HL-60 (cell line): ENCODE data around the gene SLC15A3.

Source experiments
- CTCF ChIP-seq: IDR thresholded peaks from one replicate; pipeline ENCODE4 v1.5.1; 2011; ENCODE audit warnings: low read length, control low read depth, inconsistent platforms; ENCODE audit not compliant: insufficient read depth
- SPI1 ChIP-seq: IDR thresholded peaks from 2 replicates; pipeline ENCODE4 v1.6.1; 2012; ENCODE audit warnings: low read depth, mild to moderate bottlenecking, borderline replicate concordance
- TF ChIP-seq, protein P1 (sequence below): IDR thresholded peaks from 2 replicates; pipeline ENCODE4 v1.6.1; 2012; ENCODE audit warnings: low read depth; ENCODE audit not compliant: insufficient replicate concordance

DNA sequence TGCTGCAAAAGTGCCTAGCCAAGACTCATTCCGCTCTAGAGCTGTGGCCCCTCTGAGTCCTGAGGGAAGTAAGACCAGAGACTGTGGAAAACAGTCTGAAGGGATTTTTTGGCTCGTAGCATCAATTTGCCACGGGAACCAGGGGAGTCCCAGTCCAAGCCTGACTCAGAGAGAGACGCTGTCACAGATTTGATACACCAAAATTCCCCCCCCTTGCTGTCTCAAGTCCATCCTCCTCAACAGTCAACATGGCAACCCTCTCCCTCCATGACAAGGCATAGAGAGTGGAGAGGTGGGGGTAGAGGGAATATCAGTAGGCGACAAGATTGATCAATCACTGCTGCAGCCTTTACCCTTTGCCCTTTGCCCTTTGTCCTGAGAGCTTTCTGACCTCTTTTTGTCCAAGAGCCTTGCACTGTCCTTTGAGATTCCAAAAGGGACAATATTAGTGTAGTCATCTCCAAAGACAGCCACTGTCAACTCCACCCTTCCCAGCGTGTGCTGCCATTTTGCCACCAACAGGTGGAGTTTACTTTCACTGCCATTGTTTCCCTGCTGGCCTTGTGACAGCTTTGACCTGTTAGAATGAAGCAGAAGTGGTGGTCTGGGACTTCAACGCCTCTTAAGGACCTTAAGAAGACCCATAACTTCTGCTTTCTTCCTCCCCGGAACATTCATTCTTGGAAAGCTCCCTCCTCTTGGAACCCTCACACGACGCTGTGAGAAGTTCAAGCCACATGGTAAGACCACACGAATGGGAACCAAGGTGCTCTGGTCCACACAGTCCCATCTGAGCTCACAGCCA is 7.3 kb downstream of the SLC15A3 start:
- TF ChIP-seq SPI1 = no peak
- peak; percentile 15 for TF ChIP-seq CTCF
- TF ChIP-seq, protein P1, sequence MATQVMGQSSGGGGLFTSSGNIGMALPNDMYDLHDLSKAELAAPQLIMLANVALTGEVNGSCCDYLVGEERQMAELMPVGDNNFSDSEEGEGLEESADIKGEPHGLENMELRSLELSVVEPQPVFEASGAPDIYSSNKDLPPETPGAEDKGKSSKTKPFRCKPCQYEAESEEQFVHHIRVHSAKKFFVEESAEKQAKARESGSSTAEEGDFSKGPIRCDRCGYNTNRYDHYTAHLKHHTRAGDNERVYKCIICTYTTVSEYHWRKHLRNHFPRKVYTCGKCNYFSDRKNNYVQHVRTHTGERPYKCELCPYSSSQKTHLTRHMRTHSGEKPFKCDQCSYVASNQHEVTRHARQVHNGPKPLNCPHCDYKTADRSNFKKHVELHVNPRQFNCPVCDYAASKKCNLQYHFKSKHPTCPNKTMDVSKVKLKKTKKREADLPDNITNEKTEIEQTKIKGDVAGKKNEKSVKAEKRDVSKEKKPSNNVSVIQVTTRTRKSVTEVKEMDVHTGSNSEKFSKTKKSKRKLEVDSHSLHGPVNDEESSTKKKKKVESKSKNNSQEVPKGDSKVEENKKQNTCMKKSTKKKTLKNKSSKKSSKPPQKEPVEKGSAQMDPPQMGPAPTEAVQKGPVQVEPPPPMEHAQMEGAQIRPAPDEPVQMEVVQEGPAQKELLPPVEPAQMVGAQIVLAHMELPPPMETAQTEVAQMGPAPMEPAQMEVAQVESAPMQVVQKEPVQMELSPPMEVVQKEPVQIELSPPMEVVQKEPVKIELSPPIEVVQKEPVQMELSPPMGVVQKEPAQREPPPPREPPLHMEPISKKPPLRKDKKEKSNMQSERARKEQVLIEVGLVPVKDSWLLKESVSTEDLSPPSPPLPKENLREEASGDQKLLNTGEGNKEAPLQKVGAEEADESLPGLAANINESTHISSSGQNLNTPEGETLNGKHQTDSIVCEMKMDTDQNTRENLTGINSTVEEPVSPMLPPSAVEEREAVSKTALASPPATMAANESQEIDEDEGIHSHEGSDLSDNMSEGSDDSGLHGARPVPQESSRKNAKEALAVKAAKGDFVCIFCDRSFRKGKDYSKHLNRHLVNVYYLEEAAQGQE = no peak
